ENCODE data around the gene COL4A2.

DNA sequence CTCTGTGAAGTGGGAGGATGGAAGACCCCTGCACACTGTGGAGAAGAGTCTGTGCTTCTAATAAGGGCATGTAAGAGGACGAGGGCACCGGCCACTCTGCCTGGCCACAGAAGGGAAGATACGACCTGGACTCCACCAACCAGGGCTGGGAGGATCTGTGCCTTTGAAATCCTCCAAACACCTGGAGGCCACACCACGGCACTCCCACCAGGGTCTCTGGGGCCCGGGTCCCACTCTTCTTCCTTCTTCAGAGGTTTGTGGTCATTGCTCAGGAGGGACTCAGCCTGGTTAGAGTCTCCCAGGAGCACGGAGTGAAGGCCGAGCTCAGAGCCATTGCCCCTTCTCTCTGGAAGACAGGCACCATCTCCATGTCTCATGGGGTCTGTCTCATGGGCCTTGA lies 212.4 kb downstream of the COL4A2 start:
- TF ChIP-seq, protein P1, sequence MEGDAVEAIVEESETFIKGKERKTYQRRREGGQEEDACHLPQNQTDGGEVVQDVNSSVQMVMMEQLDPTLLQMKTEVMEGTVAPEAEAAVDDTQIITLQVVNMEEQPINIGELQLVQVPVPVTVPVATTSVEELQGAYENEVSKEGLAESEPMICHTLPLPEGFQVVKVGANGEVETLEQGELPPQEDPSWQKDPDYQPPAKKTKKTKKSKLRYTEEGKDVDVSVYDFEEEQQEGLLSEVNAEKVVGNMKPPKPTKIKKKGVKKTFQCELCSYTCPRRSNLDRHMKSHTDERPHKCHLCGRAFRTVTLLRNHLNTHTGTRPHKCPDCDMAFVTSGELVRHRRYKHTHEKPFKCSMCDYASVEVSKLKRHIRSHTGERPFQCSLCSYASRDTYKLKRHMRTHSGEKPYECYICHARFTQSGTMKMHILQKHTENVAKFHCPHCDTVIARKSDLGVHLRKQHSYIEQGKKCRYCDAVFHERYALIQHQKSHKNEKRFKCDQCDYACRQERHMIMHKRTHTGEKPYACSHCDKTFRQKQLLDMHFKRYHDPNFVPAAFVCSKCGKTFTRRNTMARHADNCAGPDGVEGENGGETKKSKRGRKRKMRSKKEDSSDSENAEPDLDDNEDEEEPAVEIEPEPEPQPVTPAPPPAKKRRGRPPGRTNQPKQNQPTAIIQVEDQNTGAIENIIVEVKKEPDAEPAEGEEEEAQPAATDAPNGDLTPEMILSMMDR (optimal IDR thresholded peaks at IDR 0.05 in 1 of 3, IDR thresholded peaks at IDR 0.05 in 1 of 3, conservative IDR thresholded peaks at IDR 0.05 in 1 of 3; ENCODE audit: extremely low read depth in 1 of 3, insufficient read depth in 2 of 3, low read length in 3 of 3), result no peak
- TF ChIP-seq EZH2 (IDR thresholded peaks at IDR 0.05; ENCODE audit: low read length), result no peak

Data from keratinocyte (primary cell).